GM18507 (cell line): ENCODE results near the gene S100A5.
"Not testable (repeated sequence)": the region's sequence is repeated elsewhere in the genome, so short reads cannot be mapped to it uniquely, and the experiment has no call there.

Experiments used
- DNase-seq: peaks from one replicate; pipeline ENCODE4 v3.0.0; 2011; ENCODE audit warnings: low read depth; ENCODE audit not compliant: insufficient read length; ENCODE audit errors: extremely low spot score
- FAIRE-seq: peaks from 2 replicates; lab custom pipeline; 2011; peaks lifted over from hg19 to GRCh38; lab: Jason Lieb, UNC

The S100A5 gene

GRCh38 chr1:153540394-153541361 is at the start of gene S100A5:
TSS of gene S100A5 (minus strand) at chr1:153540934. CDS start at chr1:153540191, 743 bp downstream.
- FAIRE-seq (peak; percentile 46), DNase-seq (no peak)

GRCh38 chr1:153588482-153588881 is 47.7 kb upstream of the S100A5 start:
- FAIRE-seq (no peak), DNase-seq (no peak)

DNA sequence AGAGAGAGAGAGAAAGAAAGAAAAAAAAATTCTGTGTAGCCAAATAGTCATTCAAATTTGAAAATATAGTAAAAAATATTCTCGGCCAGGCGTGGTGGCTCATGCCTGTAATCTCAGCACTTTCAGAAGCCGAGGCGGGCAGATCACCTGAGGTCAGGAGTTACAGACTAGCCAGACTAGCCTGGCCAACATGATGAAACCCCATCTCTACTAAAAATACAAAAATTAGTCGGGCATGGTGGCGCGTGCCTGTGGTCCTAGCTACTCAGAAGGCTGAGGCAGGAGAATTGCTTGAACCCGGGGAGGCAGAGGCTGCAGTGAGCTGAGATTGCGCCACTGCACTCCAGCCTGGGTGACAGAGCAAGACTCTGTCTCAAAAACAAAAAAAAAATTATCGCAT is 47.3 kb upstream of the S100A5 start:
- DNase-seq, FAIRE-seq: not testable (repeated sequence)

GRCh38 chr1:153587314-153587713 is 46.6 kb upstream of the S100A5 start:
- FAIRE-seq = no peak
- no peak for DNase-seq

- FAIRE-seq = no peak
- DNase-seq = no peak
Observed at GRCh38 chr1:153586347-153586746, 45.6 kb upstream of the S100A5 start.

- FAIRE-seq (no peak), DNase-seq (no peak)
Observed at GRCh38 chr1:153585006-153585405, 44.3 kb upstream of the S100A5 start.

DNA sequence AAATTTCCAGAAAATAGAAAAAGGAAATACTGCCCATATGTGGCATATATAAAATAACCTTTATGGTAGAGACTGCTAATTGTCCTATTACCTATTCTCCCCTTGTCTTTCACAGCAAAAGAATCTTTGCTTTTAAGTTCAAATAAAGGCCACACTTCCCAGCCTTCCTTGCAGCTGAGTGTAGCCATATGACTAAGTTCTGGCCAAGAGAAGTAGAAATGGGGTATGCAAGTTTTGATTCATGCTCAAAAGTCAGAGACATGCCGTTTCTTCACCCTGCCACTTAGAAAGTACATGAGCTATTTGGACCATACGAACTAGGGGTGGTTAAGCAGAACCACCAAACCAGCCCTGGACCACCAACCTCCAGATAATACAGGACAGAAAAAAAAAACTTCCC is 43.2 kb upstream of the S100A5 start:
- DNase-seq = no peak
- FAIRE-seq = no peak

- DNase-seq, FAIRE-seq: not testable (repeated sequence)
Observed at GRCh38 chr1:153583514-153583913, 42.8 kb upstream of the S100A5 start.

DNA sequence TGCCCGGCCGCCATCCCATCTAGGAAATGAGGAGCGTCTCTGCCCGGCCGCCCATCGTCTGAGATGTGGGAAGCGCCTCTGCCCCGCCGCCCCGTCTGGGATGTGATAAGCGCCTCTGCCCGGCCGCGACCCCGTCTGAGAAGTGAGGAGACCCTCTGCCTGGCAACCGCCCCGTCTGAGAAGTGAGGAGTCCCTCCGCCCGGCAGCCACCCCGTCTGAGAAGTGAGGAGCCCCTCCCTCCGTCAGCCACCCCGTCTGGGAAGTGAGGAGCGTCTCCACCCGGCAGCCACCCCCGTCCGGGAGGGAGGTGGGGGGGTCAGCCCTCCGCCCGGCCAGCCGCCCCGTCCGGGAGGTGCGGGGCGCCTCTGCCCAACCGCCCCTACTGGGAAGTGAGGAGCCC is 42.1 kb upstream of the S100A5 start:
- FAIRE-seq, DNase-seq: not testable (repeated sequence)

DNA sequence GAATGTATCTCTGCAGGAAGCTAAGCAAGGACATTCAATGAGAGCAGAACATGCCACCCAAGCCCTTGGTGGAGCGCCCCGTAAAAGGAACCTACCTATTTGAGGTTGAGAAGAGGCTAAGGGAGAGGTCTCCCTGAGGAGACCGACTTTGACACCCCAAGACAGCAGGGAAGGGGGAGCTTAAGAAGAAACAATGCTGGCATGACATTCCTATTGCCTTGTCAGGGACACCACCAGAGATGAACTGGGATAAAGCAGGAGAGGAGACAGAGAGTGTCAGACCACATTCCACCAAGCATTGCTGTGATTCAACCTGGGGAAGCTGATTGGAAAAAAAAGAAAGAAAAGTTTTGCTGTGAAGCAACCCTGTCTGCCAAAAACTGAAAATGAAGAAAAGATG is 38.2 kb upstream of the S100A5 start:
- FAIRE-seq = no peak
- no peak for DNase-seq

DNA sequence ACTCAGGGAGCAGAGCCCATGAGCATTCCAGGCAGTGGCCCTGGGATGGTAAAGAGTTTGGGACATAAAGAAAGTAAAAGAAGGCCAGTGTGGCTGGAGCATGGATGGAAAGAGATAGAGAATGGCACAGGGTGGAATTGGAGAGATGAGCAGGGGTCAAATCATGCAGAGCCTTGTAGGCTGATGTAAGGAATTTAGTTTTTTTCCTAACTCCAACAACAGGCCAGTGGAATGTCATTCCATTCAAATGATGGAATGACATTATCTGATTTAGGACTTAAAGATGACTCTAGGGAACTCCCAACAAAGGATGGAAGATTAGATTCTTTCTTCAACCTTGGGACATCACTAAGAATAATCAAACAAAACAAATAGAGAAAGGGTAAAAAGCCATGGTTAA is 37.8 kb upstream of the S100A5 start:
- FAIRE-seq (no peak), DNase-seq (no peak)

GRCh38 chr1:153577624-153578051 is 36.9 kb upstream of the S100A5 start:
- FAIRE-seq (no peak), DNase-seq (no peak)

DNA sequence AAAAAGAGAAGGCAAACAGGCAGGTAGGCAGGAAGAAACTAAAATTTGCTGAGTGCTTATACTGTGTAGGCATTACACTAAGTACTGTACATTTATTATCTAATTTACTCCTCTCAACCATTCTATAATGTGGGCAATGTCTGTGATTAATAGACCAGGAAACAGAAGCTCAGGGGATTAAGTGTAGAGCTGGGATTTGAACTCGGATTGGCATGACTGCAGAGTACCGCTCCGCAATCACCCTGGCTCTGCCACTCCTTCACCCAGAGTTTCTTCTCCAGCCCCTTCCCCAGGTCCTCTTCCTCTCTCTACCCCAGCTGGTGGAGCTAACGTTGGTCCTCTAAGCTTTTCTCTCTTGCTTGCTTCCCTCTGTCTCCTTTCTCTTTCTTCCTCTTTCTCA is 36.4 kb upstream of the S100A5 start:
- FAIRE-seq = no peak

DNA sequence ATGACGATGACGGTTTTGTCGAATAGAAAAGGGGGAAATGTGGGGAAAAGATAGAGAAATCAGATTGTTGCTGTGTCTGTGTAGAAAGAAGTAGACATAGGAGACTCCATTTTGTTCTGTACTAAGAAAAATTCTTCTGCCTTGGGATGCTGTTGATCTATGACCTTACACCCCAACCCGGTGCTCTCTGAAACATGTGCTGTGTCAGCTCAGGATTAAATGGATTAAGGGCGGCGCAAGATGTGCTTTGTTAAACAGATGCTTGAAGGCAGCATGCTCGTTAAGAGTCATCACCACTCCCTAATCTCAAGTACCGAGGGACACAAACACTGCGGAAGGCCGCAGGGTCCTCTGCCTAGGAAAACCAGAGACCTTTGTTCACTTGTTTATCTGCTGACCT is 34.8 kb upstream of the S100A5 start:
- not testable (repeated sequence) for DNase-seq, FAIRE-seq

More for the DNA sequence above, 36.4 kb upstream of the S100A5 start:
- DNase-seq = no peak

DNA sequence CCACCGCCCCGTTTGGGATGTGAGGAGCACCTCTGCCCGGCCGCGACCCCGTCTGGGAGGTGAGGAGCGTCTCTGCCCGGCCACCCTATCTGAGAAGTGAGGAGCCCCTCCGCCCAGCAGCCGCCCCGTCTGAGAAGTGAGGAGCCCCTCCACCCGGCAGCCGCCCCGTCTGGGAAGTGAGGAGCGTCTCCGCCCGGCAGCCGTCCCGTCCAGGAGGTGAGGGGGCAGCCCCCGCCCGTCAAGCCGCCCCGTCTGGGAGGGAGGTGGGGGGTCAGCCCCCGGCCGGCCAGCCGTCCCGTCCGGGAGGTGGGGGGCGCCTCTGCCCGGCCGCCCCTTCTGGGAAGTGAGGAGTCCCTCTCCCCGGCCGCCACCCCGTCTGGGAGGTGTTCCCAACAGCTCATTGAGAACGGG is 34.4 kb upstream of the S100A5 start:
- DNase-seq, FAIRE-seq: not testable (repeated sequence)

DNA sequence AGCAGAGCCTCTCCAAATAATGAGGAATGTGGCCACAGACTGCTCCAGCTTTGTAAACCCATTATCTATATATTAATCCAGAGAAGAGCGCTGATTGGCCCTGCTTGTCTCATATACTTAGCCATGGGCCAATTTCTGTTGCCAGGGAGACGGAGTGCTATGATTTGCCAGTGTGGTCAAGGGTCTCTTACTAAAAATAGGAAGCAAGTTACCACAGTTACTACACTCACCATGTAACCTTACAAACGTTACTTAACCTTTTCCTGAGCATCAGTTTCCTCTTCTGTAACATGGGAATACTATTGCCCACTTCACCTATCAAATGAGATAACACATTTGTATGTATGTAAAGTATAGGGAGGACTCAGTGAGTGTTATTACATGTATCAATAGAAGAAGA is 32.6 kb upstream of the S100A5 start:
- DNase-seq (no peak), FAIRE-seq (no peak)

DNA sequence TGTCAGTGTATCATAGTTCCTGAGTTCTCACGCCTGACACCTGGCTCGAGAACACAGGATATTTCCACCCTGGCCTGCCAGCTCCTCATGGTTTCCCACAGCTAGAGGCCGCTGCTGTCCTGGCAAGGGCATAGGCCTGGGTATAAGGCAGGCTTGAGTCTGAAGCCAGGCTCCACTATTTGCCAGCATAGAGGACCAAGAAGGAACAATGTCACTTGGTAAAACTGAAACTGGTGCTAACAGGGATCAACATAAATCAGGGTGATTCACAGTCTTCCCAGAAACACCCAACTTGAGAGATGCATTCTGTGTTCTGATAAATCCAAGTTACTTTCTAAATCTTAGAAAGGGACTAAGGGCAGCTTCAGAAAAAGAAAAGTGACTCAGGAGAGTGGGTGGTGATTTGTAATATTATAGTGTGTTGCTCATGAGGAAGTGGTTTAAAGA is 31.9 kb upstream of the S100A5 start:
- no peak for DNase-seq
- FAIRE-seq = peak; percentile 29

DNA sequence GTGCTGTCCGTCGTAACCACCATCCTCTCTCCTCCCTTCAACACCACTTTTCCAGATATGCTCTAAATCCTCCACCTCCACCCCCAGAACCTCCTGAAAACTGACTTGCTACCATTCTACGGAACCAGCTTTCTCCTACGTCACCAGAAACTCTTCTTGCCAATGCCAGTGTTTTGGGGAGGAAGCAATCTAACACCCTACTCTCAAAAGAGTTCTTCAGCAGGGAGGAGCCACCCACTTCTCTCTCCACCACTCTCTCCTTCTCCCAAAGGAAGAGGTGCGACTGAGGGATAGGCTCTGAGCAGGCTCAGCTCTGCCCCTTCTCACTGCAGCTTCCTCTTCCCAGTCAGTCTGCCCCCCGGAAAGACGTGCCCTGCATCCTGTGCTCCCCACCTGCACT is 31.0 kb upstream of the S100A5 start:
- DNase-seq (no peak), FAIRE-seq (no peak)

DNA sequence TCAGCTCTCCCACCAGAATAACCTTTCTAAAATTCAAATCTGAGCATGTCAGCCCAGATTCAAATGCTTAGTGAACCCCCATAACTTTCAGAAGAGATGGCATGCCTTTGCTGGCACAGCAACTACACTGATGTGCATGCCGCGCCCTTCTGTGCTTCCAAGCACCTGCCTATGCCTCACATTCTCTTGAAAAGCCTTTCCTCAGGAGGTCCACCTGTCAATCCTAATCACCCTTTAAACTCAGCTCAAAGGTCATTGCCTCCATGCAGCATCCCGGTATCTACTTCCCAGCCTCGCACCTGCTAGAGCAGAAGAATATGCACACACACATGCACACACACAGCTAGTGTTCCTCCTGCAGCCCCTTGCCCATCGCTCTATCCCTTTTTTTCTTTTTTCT is 30.1 kb upstream of the S100A5 start:
- DNase-seq = no peak
- no peak for FAIRE-seq

DNA sequence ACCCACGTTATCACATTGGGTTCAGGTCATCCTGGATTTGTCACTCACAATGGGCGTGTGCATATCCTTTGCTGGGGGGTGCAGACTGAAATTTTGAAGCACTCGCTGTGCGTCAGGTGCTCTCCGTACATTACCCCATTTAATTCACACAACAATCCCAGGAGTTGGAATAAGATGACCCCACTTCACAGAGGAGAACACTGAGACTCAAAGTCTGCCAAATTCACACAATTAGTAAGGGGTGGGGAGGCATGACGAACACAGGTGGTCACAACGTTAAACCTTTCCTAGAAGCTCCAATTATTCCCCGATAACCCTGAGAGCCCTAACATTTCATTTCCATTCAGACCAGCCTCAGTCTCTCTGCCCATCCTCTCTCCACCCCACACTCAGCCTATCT is 28.7 kb upstream of the S100A5 start:
- FAIRE-seq (no peak), DNase-seq (no peak)
